H1 (cell line): ENCODE results near the gene CRB2. TPM values are rescaled to one million over a fixed set of nuclear protein-coding genes. Genes with fewer than 3 reads are reported as not detected.
A peak's percentile ranks its signal among the peaks of the same experiment; 100 is the strongest.

Experiments used
- CTCF ChIA-PET: fragments of 300-600 bp; sonication (Branson Sonifier 250); formaldehyde crosslinking; loops from one replicate; lab custom pipeline; 2021; ENCODE audit not compliant: partially characterized antibody; lab: Charles Lee
- POLR2A ChIA-PET: fragments of 300-600 bp; sonication (Branson Sonifier 250); formaldehyde crosslinking; loops from one replicate; lab custom pipeline; 2021; ENCODE audit warnings: inconsistent platforms; ENCODE audit not compliant: partially characterized antibody; lab: Charles Lee
- DNase-seq, 2 experiments: peaks; one replicate each; pipeline versions ENCODE4 v3.0.0 to v3.0.0-alpha.2; 2010 to 2022; ENCODE audit warnings: low spot score in 2 of 2, low read depth in 1 of 2, mixed read lengths in 1 of 2
- FAIRE-seq: peaks from 2 replicates; lab custom pipeline; 2011; peaks lifted over from hg19 to GRCh38; lab: Jason Lieb, UNC
- H2AFZ ChIP-seq: 2 replicates; pipeline ENCODE4 v1.8.1; 2012; ENCODE audit warnings: low read length, inconsistent platforms
- H2AK5ac ChIP-seq: 2 replicates; pipeline ENCODE4 v1.6.1; 2013; ENCODE audit warnings: low read depth, low read length
- H2BK120ac ChIP-seq: replicated peaks from 2 replicates; pipeline ENCODE3; 2013; ENCODE audit warnings: low read depth, low read length, inconsistent platforms
- H2BK12ac ChIP-seq: 2 replicates; pipeline ENCODE4 v1.6.1; 2013; ENCODE audit warnings: low read depth, low read length
- H2BK15ac ChIP-seq: 2 replicates; pipeline ENCODE4 v1.6.1; 2013; ENCODE audit warnings: low read length
- H2BK20ac ChIP-seq: 2 replicates; pipeline ENCODE4 v1.6.1; 2013; ENCODE audit warnings: low read length
- H2BK5ac ChIP-seq: 2 replicates; pipeline ENCODE4 v1.6.1; 2013; ENCODE audit warnings: low read depth, low read length
- H3K14ac ChIP-seq: 2 replicates; pipeline ENCODE4 v1.6.1; 2013; ENCODE audit warnings: inconsistent platforms; ENCODE audit not compliant: insufficient read length
- H3K18ac ChIP-seq: 2 replicates; pipeline ENCODE4 v1.6.1; 2013; ENCODE audit warnings: low read length; ENCODE audit errors: extremely low read depth
- H3K23ac ChIP-seq: 2 replicates; pipeline ENCODE4 v1.6.1; 2013; ENCODE audit warnings: inconsistent platforms; ENCODE audit not compliant: insufficient read length
- H3K23me2 ChIP-seq: 2 replicates; pipeline ENCODE4 v1.6.1; 2013; ENCODE audit warnings: low read depth, low read length
- H3K27ac ChIP-seq: 2 replicates; pipeline ENCODE4 v1.6.1; 2011; ENCODE audit warnings: low read depth, low read length, inconsistent platforms
- H3K27me3 ChIP-seq, 4 experiments: replicated peaks in 1 of 4; 1 replicate in 1 of 4; 2 replicates in 3 of 4; pipeline versions ENCODE4 v1.6.1 to v1.8.1; 2011 to 2013; ENCODE audit warnings: low read length in 3 of 4, mild to moderate bottlenecking in 3 of 4, inconsistent platforms in 2 of 4, mixed read lengths in 2 of 4, moderate library complexity in 1 of 4; ENCODE audit not compliant: control insufficient read depth in 3 of 4, insufficient read depth in 3 of 4; ENCODE audit errors: extremely low read depth in 1 of 4
- H3K36me3 ChIP-seq, 4 experiments: 2 replicates each; pipeline versions ENCODE4 v1.6.1 to v1.8.1; 2011 to 2013; ENCODE audit warnings: mild to moderate bottlenecking in 4 of 4, low read length in 3 of 4, moderate library complexity in 2 of 4, control low read depth in 1 of 4, inconsistent platforms in 1 of 4; ENCODE audit not compliant: insufficient read depth in 4 of 4, control insufficient read depth in 2 of 4
- H3K4ac ChIP-seq: replicated peaks from 2 replicates; pipeline ENCODE3; 2013; ENCODE audit warnings: low read length, low read depth, mixed read lengths, inconsistent platforms; ENCODE audit not compliant: insufficient read length
- H3K4me1 ChIP-seq, 4 experiments: replicated peaks in 1 of 4; 1 replicate in 1 of 4; 2 replicates in 3 of 4; pipeline versions ENCODE4 v1.6.1 to v1.8.1; 2011 to 2013; ENCODE audit warnings: low read length in 3 of 4, inconsistent platforms in 2 of 4, mixed read lengths in 1 of 4; ENCODE audit not compliant: insufficient read depth in 4 of 4, control insufficient read depth in 3 of 4
- H3K4me2 ChIP-seq, 2 experiments: 2 replicates each; pipeline versions ENCODE4 v1.6.1 to v1.8.1; 2011 to 2013; ENCODE audit warnings: low read depth in 2 of 2, low read length in 2 of 2, control low read depth in 1 of 2, inconsistent platforms in 1 of 2, mild to moderate bottlenecking in 1 of 2; ENCODE audit not compliant: insufficient read depth in 1 of 2
- H3K4me3 ChIP-seq, 4 experiments: fragments of 200-600, 300-600 bp in 1 of 4; sonication (generic), shearing (Covaris generic), sonication (Bioruptor Twin) in 1 of 4; 2 replicates each; pipeline versions ENCODE4 v1.5.1 to v1.8.1; 2011 to 2016; ENCODE audit warnings: low read length in 4 of 4, low read depth in 3 of 4, control low read depth in 2 of 4, inconsistent platforms in 2 of 4, mild to moderate bottlenecking in 2 of 4, mixed read lengths in 1 of 4, moderate library complexity in 1 of 4; ENCODE audit not compliant: insufficient read depth in 2 of 4; ENCODE audit errors: extremely low read depth in 1 of 4
- H3K56ac ChIP-seq: replicated peaks from 2 replicates; pipeline ENCODE3; 2013; ENCODE audit warnings: low read depth, mild to moderate bottlenecking, mixed read lengths, low read length, inconsistent platforms; ENCODE audit not compliant: insufficient read length
- H3K79me1 ChIP-seq: 2 replicates; pipeline ENCODE4 v1.6.1; 2013; ENCODE audit warnings: low read depth, low read length, control low read depth
- H3K79me2 ChIP-seq, 2 experiments: 2 replicates each; pipeline versions ENCODE4 v1.6.1 to v1.8.1; 2012 to 2013; ENCODE audit warnings: low read length in 2 of 2, mild to moderate bottlenecking in 2 of 2, inconsistent platforms in 1 of 2; ENCODE audit not compliant: insufficient read depth in 2 of 2, control insufficient read depth in 1 of 2
- H3K9ac ChIP-seq, 4 experiments: replicated peaks in 1 of 4; 1 replicate in 1 of 4; 2 replicates in 3 of 4; pipeline versions ENCODE4 v1.6.1 to v1.8.1; 2011 to 2013; ENCODE audit warnings: low read depth in 3 of 4, low read length in 3 of 4, control low read depth in 2 of 4, mild to moderate bottlenecking in 2 of 4, moderate library complexity in 2 of 4, inconsistent platforms in 1 of 4; ENCODE audit errors: extremely low read depth in 1 of 4
- H3K9me3 ChIP-seq, 2 experiments: 2 replicates each; pipeline versions ENCODE4 v1.6.1 to v1.8.1; 2012 to 2013; ENCODE audit warnings: mild to moderate bottlenecking in 2 of 2, moderate library complexity in 2 of 2, control low read depth in 1 of 2, inconsistent platforms in 1 of 2, low read depth in 1 of 2, low read length in 1 of 2, mixed read lengths in 1 of 2; ENCODE audit not compliant: insufficient read depth in 2 of 2
- H4K20me1 ChIP-seq, 2 experiments: replicated peaks in 1 of 2; 2 replicates each; pipeline versions ENCODE3 to v1.8.1; 2011 to 2013; ENCODE audit warnings: inconsistent platforms in 2 of 2, low read length in 2 of 2, mild to moderate bottlenecking in 1 of 2; ENCODE audit not compliant: insufficient read depth in 2 of 2, control insufficient read depth in 1 of 2
- H4K5ac ChIP-seq: 2 replicates; pipeline ENCODE4 v1.6.1; 2013; ENCODE audit warnings: low read length, low read depth, mixed read lengths, inconsistent platforms; ENCODE audit not compliant: insufficient read length
- H4K8ac ChIP-seq: 2 replicates; pipeline ENCODE4 v1.8.0; 2013; ENCODE audit warnings: mild to moderate bottlenecking, moderate library complexity, low read length, inconsistent platforms; ENCODE audit not compliant: insufficient read depth; ENCODE audit errors: extremely low read depth
- H4K91ac ChIP-seq: replicated peaks from 2 replicates; pipeline ENCODE3; 2013; ENCODE audit warnings: low read length, mixed read lengths, inconsistent platforms; ENCODE audit not compliant: insufficient read length
- CTCF ChIP-seq, 3 experiments: IDR thresholded peaks; 1 replicate in 2 of 3; 2 replicates in 1 of 3; pipeline versions ENCODE4 v1.5.1 to v1.6.1; 2011; ENCODE audit warnings: low read length in 3 of 3, mild to moderate bottlenecking in 3 of 3, inconsistent platforms in 2 of 3, low read depth in 1 of 3, moderate library complexity in 1 of 3; ENCODE audit not compliant: insufficient read depth in 1 of 3; ENCODE audit errors: control extremely low read depth in 1 of 3
- TAF7 ChIP-seq: optimal IDR thresholded peaks from 2 replicates; pipeline ENCODE3; 2011; ENCODE audit warnings: low read depth, mild to moderate bottlenecking, inconsistent platforms, low read length, moderate library complexity, borderline replicate concordance
- WGBS, 2 experiments: shearing (Covaris generic) in 1 of 2; methylation state at CpG; one replicate each; pipeline versions ENCODE4 v1.1.6 to v1.1.7; 2013 to 2015; ENCODE audit warnings: low lambda C conversion rate in 2 of 2, mixed read lengths in 2 of 2, inconsistent platforms in 1 of 2, low coverage in 1 of 2, missing lambda C conversion rate in 1 of 2; ENCODE audit not compliant: insufficient replicate concordance in 2 of 2, insufficient coverage in 1 of 2, insufficient read length in 1 of 2; ENCODE audit errors: extremely low coverage in 1 of 2, missing lambda C conversion rate in 1 of 2; 5-methylcytosine and 5-hydroxymethylcytosine counted together
- polyA plus RNA-seq, 7 experiments: library from polyadenylated mRNA; depleted of rRNA in 3 of 7; stranded (reverse) in 5 of 7; unstranded in 2 of 7; fragments of >200 nt in 5 of 7; fragments of 200-250 nt in 2 of 7; gene quantifications; 1 replicate in 5 of 7; 2 replicates in 1 of 7; 4 replicates in 1 of 7; pipeline versions ENCODE4 v1.2.1 to v1.2.3, GENCODE V29; 2011 to 2013; ENCODE audit warnings: missing spikeins in 2 of 7, mixed read lengths in 2 of 7
- total RNA-seq: library from RNA; stranded (reverse); fragmentation: NEBNext Ultra II Directional; extraction: Animal tissue kit (Norgen Biotek cat#: 25700); gene quantifications from 2 replicates; pipeline ENCODE4 v1.2.1, GENCODE V29; 2021

The CRB2 gene
- total and polyA plus RNA-seq, 2 of the 8 experiments (the other 6 are each of a cell fraction or from before 2014, with no cell fraction given) = 4.0 to 8.4 TPM

GRCh38 chr9:123371805-123372590 is 16.0 kb downstream of the CRB2 start:
- FAIRE-seq = no peak
- 88% methylated on average over 14 of the region's 14 CpGs; no CpG with 5 or more reads in 1 of the 2 experiments for WGBS, 2 experiments
- CTCF ChIA-PET = interaction anchor here (0.6 to 5.7 kb wide), 9 partner anchors 9 to 457 kb away, joined by 3 to 43 read pairs (median 4); partner anchors contain the start of gene CRB2

More at GRCh38 chr9:123371805-123372590, 16.0 kb downstream of the CRB2 start:
- Histone ChIP-seq H2AFZ (no peak overlapping the region), H2BK120ac (no peak overlapping the region), H2BK20ac (no peak overlapping the region), H2BK12ac (0 out of 2 replicates have a peak overlapping the region, but pooled peaks have one; percentile 60), H3K23ac (no peak overlapping the region), H3K4me3 (no peak overlapping the region), H4K5ac (no peak overlapping the region), H4K91ac (no peak overlapping the region), H3K27ac (no peak overlapping the region), H3K79me2 (no peaks in the 10 kb centered on the region), H3K79me1 (no peaks in the 10 kb centered on the region), H2BK15ac (no peak overlapping the region), H4K20me1 (peaks cover 5 to 12% of the 10 kb centered on the region in 2 experiments), H3K27me3 (peaks cover 0 to 31% (median 22%) of the 10 kb centered on the region in 4 experiments; a peak in 5 of 7 replicates), H3K56ac (no peak overlapping the region), H3K18ac (no peak overlapping the region)
- no peak for DNase-seq
- POLR2A ChIA-PET = interaction anchor here (0.8 to 1.1 kb wide), 3 partner anchors 10 to 16 kb away, joined by 3 to 4 read pairs (median 3); partner anchors contain the start of gene CRB2
- no peak for TF ChIP-seq CTCF (IDR thresholded peaks at IDR 0.05; ENCODE audit: control extremely low read depth in 1 of 3, insufficient read depth in 1 of 3, low read depth in 1 of 3, low read length in 3 of 3)
- TF ChIP-seq TAF7 = no peak
- TF ChIP-seq, all 59 proteins: peak for 0
- Histone ChIP-seq H3K4me2 (no peak overlapping the region; a peak in 1 of 4 replicates), H3K4ac (no peak overlapping the region), H2AK5ac (no peak overlapping the region; the same call in 1 of the 2 replicates), H3K9ac (no peak overlapping the region), H4K8ac (no peak overlapping the region; the same call in 1 of the 2 replicates), H3K9me3 (no peaks in the 10 kb centered on the region), H2BK5ac (no peak overlapping the region), H3K23me2 (0 out of 2 replicates have a peak, but pooled peaks cover 3% of the 10 kb centered on the region), H3K14ac (no peak overlapping the region), H3K4me1 (peaks cover 0 to 26% (median 11%) of the 10 kb centered on the region in 4 experiments; a peak in 6 of 7 replicates), H3K36me3 (peaks cover 0 to 5% (median 2%) of the 10 kb centered on the region in 4 experiments; a peak in 1 of 8 replicates)
